Colon (tissue), 2 donors: Measurements from ENCODE around the gene EEF1E1.
"Not testable (repeated sequence)": the region's sequence is repeated elsewhere in the genome, so short reads cannot be mapped to it uniquely, and the experiment has no call there.

Experiments used
- FAIRE-seq: peaks from 2 replicates; lab custom pipeline; 2012; peaks lifted over from hg19 to GRCh38; lab: Jason Lieb, UNC
- donor health status: control.
- donor health status: control.

The EEF1E1 gene

GRCh38 chr6:8063761-8064637 is 38.3 kb downstream of the EEF1E1 start, which contains the start of gene BLOC1S5:
Gene BLOC1S5 (minus strand): TSS chr6:8064389. CDS start chr6:8064376, 13 bp downstream.
- no peak for FAIRE-seq

GRCh38 chr6:8061736-8062135 is 40.6 kb downstream of the EEF1E1 start:
- FAIRE-seq, result no peak

- FAIRE-seq, result no peak
These were observed 42.0 kb downstream of the EEF1E1 start for GRCh38 chr6:8060346-8060745.

GRCh38 chr6:8059129-8059528 is 43.2 kb downstream of the EEF1E1 start:
- no peak for FAIRE-seq

GRCh38 chr6:8057793-8058192 is 44.6 kb downstream of the EEF1E1 start:
- no peak for FAIRE-seq

- FAIRE-seq, result no peak
These were observed 45.1 kb downstream of the EEF1E1 start for GRCh38 chr6:8057263-8057662.

GRCh38 chr6:8054276-8054675 is 48.1 kb downstream of the EEF1E1 start:
- no peak for FAIRE-seq

GRCh38 chr6:8047541-8048292 is 54.6 kb downstream of the EEF1E1 start:
- no peak for FAIRE-seq

- not testable (repeated sequence) for FAIRE-seq
These were observed 56.6 kb downstream of the EEF1E1 start for GRCh38 chr6:8045769-8046168.

GRCh38 chr6:8043221-8043620 is 59.1 kb downstream of the EEF1E1 start:
- no peak for FAIRE-seq

GRCh38 chr6:8041913-8042583 is 60.3 kb downstream of the EEF1E1 start:
- no peak for FAIRE-seq

- FAIRE-seq, result not testable (repeated sequence)
These were observed 68.2 kb downstream of the EEF1E1 start for GRCh38 chr6:8034107-8034506.

GRCh38 chr6:8030920-8031319 is 71.4 kb downstream of the EEF1E1 start:
- no peak for FAIRE-seq
